ENCODE results near the gene CNNM1.

DNA sequence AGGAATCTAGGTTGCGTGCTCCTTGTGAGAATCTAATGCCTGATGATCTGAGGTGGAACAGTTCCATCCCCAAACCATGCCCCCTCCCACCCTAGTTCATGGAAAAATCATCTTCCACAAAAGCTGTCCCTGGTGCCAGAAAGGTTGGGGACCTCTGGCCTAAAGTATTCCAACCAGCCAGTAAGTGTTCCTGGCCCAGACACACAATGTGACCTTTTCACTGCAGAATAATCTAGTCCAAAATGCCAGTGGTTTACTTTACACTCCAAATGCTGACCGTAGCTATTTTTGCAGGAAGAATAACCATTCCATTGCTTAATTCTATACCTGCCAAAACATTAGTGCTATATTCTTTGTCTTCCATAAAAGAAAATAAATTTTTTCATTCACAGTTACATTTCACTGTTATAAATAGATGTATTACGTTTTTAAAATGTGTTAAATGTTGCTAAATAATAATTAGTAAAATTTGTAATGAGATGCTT, 10.4 kb downstream of the CNNM1 start:
- no peak for TF ChIP-seq EZH2 (IDR thresholded peaks at IDR 0.05; ENCODE audit: insufficient read depth, low read length)
- TF ChIP-seq, protein P1, sequence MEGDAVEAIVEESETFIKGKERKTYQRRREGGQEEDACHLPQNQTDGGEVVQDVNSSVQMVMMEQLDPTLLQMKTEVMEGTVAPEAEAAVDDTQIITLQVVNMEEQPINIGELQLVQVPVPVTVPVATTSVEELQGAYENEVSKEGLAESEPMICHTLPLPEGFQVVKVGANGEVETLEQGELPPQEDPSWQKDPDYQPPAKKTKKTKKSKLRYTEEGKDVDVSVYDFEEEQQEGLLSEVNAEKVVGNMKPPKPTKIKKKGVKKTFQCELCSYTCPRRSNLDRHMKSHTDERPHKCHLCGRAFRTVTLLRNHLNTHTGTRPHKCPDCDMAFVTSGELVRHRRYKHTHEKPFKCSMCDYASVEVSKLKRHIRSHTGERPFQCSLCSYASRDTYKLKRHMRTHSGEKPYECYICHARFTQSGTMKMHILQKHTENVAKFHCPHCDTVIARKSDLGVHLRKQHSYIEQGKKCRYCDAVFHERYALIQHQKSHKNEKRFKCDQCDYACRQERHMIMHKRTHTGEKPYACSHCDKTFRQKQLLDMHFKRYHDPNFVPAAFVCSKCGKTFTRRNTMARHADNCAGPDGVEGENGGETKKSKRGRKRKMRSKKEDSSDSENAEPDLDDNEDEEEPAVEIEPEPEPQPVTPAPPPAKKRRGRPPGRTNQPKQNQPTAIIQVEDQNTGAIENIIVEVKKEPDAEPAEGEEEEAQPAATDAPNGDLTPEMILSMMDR (IDR thresholded peaks at IDR 0.05; ENCODE audit: insufficient read depth, low read depth, low read length): no peak

Measured in astrocyte (in vitro differentiated cells and primary cell).